Testis (tissue), 2 donors: ENCODE results near the gene KCNK7.

Experiments used
- CTCF ChIP-seq, 3 experiments: fragments of 450-650 bp in 2 of 3; fragments of 200-600 bp in 1 of 3; sonication (generic) in 1 of 3; IDR thresholded peaks; one replicate each; pipeline ENCODE4 v1.5.1; 2016 to 2019; ENCODE audit warnings: antibody characterized with exemption in 3 of 3, mild to moderate bottlenecking in 2 of 3, moderate library complexity in 1 of 3
- POLR2A ChIP-seq: fragments of 450-650 bp; IDR thresholded peaks from one replicate; pipeline ENCODE4 v1.6.1; 2017; ENCODE audit warnings: antibody characterized with exemption, mild to moderate bottlenecking, moderate library complexity

- TF ChIP-seq CTCF (IDR thresholded peaks at IDR 0.05): peak in 1 of 3 experiments; percentile 46
- TF ChIP-seq POLR2A: no peak
These were observed 43.8 kb downstream of the KCNK7 start for GRCh38 chr11:65551572-65552387.
